Activated gamma-delta T cell (primary cell): ENCODE data around the gene PARP16.

ENCODE experiments used
- DNase-seq: peaks from one replicate; lab custom pipeline; 2025; lab: John Stamatoyannopoulos, UW

The PARP16 gene

DNA sequence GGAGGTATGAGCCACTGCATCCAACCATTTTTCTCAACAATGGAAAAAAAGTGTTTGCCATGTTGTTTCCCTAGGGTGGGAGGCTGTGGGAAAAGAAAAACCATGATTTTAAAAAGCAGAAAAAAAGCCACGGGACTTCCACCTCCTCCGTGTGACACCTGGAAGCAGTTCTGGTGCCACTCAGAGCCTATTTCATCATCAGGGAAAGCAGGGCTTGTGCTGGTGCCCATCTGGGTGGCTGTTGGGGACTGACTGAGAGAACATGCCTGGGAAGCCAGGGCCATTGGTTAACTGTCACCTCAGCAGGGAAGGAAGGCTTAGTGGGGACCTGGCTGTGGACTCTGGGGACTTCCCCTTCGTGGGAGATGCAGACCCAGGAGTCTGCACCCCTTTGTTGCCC, 25.1 kb upstream of the PARP16 start:
- DNase-seq: no peak

DNA sequence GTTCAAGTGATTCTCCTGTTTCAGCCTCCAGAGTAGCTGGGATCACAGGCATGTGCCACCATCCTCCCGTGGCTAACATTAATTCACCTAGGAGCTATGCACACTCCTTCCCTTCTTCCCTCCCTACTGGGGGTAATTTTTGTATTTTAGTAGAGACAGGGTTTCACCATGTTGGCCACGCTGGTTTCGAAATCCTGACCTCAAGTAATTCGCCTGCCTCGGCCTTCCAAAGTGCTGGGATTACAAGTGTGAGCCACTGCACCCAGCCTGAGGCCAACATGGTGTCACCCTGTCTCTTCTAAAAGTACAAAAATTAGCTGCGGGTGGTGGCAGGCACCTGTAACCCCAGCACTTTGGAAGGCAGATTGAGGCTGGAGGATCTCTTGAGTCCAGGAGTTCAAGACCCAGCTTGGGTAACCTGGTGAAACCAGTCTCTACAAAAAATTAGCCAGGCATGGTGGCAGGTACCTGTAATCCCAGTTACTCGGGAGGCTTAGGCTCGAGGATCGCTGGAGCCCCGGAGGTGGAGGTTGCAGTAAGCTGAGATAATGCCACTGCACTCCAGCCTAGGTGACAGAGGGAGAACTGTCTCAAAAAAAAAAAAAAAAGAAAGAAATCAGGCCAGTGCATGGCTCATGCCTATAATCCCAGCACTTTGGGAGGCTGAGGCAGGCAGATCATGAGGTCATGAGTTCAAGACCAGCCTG, 23.9 kb upstream of the PARP16 start:
- DNase-seq: no peak

DNA sequence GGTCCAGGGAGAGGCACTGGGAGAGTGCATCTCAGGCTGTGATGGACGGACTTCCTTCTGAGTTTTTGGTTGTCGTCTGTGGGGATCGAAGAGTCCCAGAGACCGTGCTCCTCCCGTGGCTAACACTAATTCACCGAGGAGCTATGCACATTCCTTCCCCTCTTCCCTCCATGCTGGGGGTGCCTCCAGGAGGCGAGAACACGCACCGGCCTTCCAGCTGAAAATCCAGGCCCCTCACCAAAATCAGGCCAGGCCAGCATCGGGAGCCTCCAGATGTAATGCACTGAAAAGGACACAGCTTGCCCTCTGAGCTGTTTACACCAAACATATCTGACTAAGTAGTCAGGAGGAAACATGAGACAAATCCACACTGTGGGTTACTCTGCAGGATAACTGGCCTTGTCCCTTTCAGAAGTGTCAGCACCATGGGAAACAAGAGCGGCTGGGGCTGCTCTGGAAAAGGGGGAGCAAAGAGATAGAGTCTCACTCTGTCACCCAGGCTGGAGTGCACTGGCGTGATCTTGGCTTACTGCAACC, 23.3 kb upstream of the PARP16 start:
- DNase-seq: no peak

DNA sequence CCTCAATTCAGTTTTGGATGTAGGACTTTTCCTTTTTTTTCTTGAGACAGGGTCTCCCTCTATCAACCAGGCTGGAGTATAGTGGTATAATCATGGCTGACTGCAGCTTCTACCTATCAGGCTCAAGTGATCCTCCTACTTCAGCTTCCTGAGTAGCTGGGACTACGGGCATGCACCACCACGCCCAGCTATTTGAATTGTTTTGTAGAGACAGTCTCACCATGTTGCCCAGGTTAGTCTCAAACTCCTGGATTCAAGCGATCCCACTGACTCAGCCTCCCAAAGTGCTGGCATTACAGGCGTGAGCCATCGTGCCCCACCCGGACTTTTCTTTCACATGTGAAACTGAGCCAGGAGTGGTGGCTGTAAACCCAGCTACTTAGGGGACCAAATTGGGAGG, 21.3 kb upstream of the PARP16 start:
- DNase-seq: no peak

DNA sequence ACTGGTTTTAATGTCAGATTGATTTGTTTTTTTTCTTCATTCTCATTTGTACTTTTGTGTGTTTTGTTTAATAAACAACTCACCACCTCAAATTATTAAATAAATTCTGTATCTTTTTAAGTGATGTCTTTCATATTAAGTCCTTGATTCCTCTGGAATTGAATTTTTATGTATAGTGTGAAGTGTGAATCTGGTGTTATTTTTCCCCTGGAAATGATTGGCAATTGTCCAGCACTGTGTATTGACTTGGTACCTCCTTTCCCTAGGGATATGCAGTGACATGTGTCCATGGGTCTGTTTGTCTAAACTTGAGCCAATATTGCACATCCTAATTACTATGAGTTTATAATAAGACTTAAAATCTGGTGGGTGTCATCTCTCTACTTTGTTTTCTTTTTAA, 19.9 kb upstream of the PARP16 start:
- DNase-seq: no peak

DNA sequence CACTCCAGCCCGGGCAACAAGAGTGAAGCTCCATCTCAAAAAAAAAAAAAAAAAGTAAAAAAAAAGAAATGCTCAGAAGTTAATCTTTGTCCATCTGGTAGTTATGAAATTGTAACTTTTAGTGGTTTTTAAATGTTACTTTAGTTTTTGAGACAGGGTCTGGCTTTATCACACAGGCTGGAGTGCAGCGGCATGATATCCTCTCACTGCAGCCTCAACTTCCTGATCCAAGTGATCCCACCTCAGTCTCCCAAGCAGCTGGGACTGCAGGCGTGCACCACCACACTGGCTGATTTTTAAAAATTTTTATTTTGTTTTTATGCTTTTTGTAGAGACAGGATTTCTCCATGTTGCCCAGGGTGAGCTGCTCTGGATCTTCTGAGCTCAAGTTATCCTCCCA, 19.1 kb upstream of the PARP16 start:
- DNase-seq: no peak

DNA sequence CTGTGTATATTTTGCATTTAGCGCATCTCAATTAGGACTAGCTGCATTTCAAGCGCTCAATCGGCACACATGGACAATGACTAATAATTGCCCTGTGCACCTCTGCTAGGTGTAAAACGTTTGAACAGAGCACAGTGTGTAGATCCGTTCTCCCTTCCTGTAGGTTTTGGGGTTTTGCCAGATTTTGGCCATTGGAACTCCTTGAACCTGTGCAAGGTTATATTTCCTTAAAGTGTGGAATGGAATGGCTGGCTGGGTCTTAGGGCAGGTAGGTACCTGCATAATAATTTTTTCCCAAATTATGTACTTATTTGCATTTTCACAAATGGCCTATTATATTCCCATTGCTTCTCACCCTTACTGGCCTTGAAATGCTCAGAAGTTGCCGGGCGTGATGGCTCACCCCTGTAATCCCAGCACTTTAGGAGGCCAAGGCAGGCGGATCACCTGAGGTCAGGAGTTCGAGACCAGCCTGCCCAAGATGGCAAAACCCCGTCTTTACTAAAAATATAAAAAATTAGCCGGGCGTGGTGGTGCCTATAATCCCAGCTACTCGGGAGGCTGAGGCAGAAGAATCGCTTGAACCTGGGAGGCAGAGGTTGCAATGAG, 18.6 kb upstream of the PARP16 start:
- DNase-seq: no peak

DNA sequence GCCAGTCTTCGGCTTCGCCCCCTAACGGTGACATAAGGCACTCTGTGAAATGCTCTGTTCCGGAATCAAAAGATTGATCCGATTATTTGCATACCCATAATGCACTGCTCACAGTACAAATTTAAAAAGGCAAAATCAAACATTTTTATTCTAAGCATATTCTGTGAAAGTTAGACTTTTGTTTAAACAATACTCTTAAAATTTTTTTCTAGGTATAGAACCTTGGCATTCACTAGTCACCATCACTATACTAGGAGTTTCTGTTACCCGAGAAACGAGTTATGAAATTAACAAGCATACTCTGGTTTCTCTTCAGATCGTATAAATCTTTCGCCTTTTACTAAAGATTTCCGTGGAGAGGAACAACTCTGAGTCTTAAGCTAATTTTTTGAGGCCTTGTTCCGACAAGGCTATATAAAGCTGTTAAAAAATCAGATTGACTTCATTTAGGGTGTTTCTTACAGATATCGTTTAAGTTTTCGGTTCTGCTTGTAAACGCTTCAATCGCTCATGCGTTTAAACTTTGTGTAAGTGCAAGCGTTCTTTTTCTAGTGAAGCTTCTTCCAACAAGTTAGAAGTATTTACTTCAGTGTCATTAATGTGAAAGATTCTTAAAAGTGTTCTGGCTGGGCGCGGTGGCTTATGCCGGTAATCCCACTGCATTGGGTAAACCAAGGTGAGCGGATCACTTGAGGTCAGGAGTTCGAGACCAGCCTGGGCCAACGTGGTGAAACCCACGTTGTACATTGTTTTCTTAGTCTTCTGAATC, 17.9 kb upstream of the PARP16 start, which contains the start of gene RNU5B-1:
Gene RNU5B-1 (plus strand): TSS at position 297 of the 769 bp plus-strand sequence.
- no peak for DNase-seq

DNA sequence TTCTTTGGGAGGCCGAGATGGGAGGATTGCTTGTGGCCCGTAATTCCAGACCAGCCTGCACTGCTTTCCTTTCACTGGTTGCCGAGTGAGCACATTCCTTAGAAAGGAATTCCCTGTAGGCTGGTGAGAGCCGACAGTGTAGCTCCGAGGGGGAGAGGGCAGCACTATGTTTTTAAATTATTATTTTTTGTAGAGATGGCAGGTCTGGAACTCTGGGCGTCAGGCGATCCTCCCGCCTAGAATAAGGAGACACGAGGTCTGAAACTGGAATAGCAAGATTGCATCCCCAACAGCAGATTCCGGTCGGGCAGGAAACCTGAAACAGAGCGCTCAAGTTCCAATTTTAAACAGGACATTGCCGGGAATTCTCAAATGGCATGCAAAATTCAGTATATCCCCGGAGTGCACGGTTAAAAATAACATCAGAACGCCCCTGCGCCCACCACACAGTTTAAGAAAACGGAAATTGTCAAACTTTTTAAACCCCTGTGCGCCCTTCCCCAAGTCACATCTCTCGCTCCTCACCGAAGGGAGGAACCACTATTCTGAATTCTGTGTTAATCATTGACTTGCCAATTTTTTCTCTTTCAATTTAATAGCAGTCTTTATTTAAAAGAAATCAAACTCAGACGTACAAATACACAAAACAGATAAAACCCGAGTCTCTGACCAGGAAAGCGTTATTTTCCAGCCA, 17.2 kb upstream of the PARP16 start:
- DNase-seq: no peak

DNA sequence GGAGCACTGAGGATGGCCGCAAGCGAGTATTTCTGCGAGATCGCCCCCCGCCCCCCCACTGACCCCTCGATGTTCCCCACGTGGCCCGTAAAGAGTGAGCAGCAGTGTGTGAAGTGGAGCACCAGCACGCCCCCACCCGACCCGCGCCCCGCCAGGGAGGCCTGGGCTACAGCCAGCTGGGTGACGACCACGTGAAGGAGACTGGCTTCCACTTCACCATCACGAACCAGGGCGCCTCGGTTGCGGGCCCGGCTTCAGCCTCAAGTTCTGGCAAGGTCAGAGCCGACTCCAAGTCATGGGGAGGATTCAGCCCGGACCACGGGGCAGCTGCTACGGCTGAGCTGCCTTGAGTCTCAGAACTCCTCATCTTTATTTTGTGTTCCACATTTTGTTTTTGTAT, 15.4 kb upstream of the PARP16 start:
- DNase-seq: no peak

DNA sequence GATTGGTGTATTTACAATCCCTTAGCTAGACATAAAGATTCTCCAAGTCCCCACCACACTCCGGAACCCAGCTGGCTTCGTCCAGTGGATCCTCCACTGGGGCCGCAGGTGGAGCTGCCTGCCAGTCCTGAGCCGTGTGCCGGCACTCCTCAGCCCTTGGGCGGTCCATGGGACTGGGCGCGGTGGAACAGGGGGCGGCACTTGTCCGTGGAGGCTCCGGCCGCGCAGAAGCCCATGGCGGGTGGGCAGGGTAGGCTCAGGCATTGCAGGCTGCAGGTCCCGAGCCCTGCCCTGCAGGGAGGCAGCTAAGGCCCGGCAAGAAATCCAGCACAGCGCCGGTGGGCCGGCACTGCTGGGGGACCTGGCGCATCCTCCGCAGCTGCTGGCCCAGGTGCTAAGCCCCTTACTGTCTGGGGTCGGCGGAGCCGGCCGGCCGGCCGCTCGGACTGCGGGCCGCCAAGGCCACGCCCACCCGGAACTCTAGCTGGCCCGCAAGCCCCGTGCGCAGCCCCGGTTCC, 14.3 kb upstream of the PARP16 start:
- DNase-seq: no peak

DNA sequence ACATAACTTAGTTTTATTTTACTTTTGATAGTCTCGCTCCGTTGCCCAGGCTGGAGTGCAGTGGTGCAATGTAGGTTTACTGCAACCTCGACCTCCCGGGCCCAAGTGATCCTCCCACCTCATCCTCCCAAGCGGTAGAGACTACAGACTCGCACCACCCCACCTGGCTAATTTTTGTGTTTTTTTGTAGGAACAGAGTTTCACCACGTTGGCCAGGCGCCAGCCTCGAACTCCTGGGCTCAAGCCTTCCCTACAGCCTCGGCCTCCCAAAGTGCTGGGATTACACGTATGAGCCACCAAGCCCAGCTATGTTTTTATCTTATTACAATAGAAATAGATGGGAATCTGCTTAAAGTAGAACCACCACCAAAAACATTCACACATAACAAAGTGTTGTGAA, 12.0 kb upstream of the PARP16 start:
- DNase-seq: no peak

DNA sequence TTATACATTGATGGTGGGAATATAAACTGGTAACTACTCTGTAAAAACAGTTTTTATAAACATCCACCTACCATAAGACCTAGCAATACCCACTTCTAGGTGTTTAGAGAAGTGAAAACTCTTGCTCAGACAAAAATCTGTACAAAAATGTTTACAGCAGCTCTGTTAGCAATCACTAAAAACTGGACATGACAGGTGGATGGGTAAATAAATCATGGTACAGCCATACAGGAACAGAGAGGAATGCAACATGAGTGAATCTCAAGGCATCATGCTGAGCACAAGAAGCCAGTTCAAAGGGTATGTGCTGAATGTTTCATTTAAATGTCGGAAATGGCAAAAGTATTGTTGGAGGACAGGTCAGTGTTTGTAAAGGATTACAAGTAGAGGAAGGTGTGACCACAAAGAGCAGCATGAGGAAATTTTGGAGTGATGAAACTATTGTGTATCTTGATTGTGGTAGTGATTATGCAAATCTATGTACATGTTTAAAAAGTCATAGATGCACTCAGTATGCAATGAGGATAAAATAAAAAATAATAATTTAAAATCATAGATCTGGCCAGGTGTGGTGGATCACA, 6.3 kb upstream of the PARP16 start:
- no peak for DNase-seq

DNA sequence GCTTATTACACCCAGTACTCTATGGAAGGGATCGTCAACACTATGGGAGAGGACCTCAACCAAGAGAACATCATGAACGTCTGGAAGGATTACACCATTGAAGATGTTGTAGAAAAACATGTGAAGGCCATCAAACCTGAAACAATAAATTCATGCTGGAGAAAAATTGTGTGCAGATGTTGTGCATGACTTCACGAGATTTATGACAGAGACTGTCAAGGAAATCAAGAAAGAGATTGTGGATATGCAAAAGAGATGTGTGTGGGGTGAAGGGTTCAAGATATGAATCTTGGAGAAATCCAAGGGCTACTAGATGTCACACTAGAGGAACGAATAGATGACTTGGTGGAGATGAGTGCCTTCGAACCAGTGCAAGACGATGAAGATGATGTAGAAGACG, 3.5 kb upstream of the PARP16 start:
- no peak for DNase-seq

DNA sequence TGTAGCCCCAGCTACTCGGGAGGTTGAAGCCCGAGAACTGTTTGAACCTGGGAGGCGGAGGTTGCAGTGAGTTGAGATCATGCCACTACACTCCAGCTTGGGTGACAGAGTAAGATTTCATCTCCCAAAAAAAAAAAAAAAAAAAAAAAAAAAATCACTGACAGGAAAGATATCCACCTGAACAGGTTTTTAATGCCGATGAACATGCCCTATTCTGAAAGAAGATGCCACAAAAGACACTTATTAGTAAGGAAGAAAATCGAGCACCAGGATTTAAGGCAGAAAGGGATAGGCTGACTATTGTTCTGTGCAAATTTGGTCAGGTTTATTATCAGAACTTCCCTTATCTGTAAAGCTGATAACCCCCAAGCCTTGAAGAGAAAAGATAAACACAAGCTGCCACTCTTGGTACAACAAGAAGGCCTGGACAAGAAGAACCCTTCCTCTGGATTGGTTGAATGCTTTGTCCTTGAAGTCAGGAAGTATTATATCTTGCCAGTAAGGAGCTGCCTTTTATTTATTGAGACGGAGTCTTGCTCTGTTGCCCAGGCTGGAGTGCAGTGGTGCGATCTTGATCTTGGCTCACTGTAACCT, 2.7 kb upstream of the PARP16 start:
- DNase-seq: no peak

DNA sequence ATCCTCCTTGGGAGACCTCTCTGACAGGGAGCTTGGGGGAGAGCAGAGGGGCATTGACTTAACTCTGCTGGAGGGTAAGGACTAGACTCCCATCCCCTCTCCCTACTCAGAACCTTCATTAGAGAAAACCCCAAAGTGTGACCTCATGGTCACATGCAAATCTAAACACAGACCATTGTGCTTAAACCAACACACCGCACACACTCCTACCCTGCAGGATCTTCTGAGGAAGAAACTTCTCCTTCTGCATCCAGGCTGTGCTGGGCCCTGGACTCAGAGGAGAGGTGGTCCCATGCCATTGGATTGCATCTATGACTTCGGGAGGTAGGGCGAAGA, 805 bp upstream of the PARP16 start:
- DNase-seq: no peak

DNA sequence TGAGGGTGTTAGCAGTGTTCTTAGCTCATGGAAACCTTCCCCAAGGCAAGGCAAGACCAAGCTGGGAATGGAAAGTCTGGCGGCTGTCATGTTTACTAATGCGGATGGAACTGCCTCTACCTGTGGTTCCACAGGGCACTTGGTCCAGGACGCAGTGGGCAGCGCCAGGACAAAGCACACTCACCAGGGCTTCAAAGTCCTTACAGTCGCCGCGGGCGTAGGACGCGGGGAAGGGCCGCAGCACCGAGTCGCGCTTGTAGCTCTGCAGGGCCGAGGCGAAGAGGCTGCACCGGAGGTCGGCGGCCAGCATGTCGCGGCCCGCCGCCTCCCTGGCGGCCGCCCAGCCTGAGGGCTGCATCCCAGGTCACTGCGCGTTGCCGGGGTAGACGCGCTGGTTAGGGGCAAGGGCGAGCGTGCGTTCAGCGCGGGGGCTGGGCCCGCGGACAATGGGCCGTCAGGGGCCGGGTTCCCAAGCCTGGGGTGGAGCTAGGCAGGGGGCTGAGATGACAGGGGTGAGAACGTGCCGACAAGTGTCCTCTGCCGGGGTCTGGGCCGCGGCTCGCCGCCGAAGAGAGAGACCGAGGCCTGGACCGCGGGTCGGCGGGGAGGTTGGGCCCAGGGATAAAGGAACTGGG, 497 bp downstream of the PARP16 start:
- DNase-seq: peak; percentile 42

DNA sequence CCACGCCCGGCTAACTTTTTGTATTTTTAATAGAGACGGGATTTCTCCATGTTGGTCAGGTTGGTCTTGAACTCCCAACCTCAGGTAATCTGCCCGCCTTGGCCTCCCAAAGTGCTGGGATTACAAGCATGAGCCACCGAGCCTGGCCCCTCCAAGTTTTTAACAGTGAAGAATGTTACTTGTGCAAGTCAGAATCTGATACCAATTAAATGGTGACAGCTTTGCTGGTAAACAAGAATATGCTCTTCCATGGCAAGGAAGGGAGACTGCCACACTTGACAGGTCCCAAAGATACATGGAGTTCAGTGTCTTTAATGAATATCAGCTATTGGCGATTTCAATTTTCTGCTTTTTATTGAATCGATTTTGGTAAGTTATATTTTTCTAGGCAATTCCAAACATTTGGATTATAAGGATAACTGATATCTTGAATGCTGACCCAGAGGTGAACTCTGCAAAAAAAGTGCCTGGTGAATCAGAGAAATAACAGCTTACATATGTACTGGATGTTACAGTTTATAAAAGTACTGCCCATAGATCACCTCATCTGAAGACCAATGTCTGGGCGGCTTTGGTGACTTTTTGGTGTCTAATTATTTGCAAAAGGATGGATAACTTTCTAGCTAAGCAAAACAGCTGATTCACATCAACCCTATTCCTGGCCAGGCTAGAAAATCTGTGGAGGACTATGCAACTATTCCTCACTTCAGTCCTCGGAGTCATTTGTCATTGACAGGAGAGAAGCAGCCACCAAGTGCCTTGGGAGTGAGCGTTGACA, 1.2 kb downstream of the PARP16 start:
- DNase-seq: no peak

DNA sequence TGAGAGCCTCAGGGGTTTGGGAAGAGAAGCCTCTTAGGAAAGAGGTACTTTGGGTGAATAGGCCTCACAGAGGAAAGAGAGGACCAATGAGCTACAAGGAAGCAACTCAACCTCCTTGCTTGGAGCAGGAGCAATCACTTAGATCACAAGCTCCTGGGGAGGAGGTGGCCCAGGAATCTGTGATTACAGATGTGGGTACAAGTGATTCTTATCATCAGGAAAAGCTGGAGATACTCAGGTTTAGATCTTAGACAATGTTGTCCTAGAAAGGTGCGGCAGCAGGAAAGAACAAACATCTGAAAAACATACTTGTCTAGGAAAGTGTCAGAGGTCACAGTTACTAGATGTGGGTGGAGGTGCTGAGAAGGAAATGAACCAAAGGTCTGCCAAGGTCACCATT, 8.2 kb downstream of the PARP16 start:
- no peak for DNase-seq

DNA sequence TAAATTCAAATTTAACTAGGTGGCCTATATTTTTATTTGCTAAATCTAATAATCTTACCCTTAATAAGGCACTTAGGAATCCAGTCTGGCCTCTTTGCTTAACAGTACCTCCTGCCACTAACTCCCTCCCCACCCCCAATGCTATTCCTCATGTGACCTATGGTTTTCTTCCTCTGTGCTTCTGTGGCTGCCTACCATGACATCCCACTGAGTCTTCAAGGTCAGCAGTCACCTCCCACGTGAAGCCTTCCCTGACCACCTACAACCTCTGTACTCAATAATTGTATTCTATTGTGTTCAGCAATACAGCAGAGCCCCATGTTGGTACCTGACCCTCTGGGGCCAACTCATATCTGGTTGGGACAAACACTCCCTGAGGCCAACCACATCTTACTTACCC, 9.7 kb downstream of the PARP16 start:
- no peak for DNase-seq
